ENCODE data around the gene CLBA1.

CLBA1 gene

DNA sequence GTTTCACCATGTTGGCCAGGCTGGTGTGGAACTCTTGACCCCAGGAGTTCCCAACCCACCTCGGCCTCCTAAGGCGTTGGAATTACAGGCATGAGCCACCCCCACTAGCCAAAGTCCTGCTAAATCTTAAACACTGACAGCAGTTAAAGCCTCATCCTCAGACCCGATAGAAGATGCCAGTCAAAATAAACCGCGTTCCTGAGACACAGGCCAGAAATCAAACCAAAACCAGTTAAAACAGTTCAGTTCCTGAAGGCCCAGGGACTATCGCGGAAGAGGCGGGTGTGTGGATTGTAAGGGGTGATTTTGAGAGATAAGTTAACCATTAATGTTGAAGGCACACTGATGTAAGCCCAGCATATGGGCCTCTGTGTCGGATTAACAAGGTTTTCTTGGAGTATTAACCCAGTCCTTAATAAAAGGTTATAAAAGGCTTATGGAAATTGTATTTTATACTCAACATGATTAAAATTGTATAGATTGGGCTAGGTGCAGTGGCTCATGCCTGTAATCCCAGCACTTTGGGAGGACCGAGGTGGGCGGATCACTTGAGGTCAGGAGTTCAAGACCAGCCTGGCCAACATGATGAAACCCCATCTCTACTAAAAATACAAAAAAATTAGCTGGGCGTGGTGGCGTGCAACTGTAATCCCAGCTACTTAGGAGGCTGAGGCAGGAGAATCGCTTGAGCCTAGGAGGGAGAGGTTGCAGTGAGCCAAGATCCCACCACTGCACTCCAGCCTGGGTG is 54.0 kb downstream of the CLBA1 start:
- DNase-seq (ENCODE audit: low read depth), result no peak
- H3K4me3 ChIP-seq (replicated peaks; ENCODE audit: low read depth, low read length), result no peak overlapping the region
- TF ChIP-seq, protein P1, sequence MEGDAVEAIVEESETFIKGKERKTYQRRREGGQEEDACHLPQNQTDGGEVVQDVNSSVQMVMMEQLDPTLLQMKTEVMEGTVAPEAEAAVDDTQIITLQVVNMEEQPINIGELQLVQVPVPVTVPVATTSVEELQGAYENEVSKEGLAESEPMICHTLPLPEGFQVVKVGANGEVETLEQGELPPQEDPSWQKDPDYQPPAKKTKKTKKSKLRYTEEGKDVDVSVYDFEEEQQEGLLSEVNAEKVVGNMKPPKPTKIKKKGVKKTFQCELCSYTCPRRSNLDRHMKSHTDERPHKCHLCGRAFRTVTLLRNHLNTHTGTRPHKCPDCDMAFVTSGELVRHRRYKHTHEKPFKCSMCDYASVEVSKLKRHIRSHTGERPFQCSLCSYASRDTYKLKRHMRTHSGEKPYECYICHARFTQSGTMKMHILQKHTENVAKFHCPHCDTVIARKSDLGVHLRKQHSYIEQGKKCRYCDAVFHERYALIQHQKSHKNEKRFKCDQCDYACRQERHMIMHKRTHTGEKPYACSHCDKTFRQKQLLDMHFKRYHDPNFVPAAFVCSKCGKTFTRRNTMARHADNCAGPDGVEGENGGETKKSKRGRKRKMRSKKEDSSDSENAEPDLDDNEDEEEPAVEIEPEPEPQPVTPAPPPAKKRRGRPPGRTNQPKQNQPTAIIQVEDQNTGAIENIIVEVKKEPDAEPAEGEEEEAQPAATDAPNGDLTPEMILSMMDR (IDR thresholded peaks at IDR 0.05; ENCODE audit: low read length, missing control alignments), result no peak

GRCh38 chr14:105041841-105042765 is 56.5 kb downstream of the CLBA1 start:
- no peak for DNase-seq (ENCODE audit: low read depth)
- H3K4me3 ChIP-seq (replicated peaks; ENCODE audit: low read depth, low read length), result no peak overlapping the region
- TF ChIP-seq, protein P1 (IDR thresholded peaks at IDR 0.05; ENCODE audit: low read length, missing control alignments), result no peak

GRCh38 chr14:105042813-105043212 is 57.2 kb downstream of the CLBA1 start:
- TF ChIP-seq, protein P1 (IDR thresholded peaks at IDR 0.05; ENCODE audit: low read length, missing control alignments), result no peak
- no peak overlapping the region for H3K4me3 ChIP-seq (replicated peaks; ENCODE audit: low read depth, low read length)
- no peak for DNase-seq (ENCODE audit: low read depth)

DNA sequence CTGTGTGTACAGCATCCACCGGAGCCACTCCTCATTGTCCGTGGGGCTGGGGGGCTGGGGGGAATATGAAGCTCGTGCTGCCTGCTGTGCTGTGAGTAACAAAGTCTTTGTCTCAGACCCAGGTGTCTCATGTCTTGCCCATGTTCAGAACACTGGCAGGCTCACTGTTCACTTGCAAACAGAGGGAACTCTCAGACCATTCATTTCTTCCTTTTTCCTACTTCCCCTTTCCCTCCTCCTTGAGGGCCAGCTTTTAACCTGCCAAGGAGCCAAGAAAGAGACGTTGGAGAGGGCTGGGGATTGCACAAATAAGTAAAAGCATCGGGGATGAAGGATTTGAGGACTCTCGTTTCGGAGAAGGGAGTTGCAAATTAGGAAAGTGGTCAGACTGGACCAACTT is 58.1 kb downstream of the CLBA1 start:
- no peak overlapping the region for H3K4me3 ChIP-seq (replicated peaks; ENCODE audit: low read depth, low read length)
- DNase-seq (ENCODE audit: low read depth), result no peak
- TF ChIP-seq, protein P1 (IDR thresholded peaks at IDR 0.05; ENCODE audit: low read length, missing control alignments), result no peak

Measured in fibroblast of pulmonary artery (primary cell).